Measurements from ENCODE around the gene GJD4. TPM values are rescaled to one million over a fixed set of nuclear protein-coding genes. Genes with fewer than 3 reads are reported as not detected.

GJD4 gene
- total RNA-seq, 1 experiment from 2014 or later = not detected

DNA sequence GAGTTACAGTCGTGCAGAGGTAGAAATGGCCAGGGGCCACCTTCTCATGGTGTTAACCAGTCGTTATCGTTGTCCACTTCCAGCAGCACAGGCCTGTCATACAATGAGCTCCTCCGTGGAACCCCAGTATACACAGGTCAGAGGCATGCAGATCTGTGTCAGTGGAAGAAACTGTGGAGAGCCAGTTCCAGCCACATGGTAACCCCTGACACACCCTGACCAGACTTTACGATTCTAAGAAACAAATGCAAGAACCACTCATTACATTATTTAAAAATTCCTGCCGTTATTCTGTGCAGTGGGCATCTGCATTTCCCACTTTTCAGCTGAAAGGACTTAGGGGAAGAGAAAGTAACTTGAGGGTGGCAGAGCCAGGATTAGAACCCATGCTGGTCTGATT lies 23.5 kb upstream of the GJD4 start:
- intact Hi-C loops (cut with micrococcal nuclease; ENCODE audit: unreplicated experiment) = no loop called here
- BruUV-seq (replicated peaks) = no TSS peak
- no peak for TF ChIP-seq EZH2 (IDR thresholded peaks at IDR 0.05; ENCODE audit: low read depth)
- TF ChIP-seq, protein P1, sequence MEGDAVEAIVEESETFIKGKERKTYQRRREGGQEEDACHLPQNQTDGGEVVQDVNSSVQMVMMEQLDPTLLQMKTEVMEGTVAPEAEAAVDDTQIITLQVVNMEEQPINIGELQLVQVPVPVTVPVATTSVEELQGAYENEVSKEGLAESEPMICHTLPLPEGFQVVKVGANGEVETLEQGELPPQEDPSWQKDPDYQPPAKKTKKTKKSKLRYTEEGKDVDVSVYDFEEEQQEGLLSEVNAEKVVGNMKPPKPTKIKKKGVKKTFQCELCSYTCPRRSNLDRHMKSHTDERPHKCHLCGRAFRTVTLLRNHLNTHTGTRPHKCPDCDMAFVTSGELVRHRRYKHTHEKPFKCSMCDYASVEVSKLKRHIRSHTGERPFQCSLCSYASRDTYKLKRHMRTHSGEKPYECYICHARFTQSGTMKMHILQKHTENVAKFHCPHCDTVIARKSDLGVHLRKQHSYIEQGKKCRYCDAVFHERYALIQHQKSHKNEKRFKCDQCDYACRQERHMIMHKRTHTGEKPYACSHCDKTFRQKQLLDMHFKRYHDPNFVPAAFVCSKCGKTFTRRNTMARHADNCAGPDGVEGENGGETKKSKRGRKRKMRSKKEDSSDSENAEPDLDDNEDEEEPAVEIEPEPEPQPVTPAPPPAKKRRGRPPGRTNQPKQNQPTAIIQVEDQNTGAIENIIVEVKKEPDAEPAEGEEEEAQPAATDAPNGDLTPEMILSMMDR (conservative IDR thresholded peaks at IDR 0.05) = no peak
- Histone ChIP-seq H4K20me1 (ENCODE audit: insufficient read depth) (no peaks in the 10 kb centered on the region), H2AFZ (no peak overlapping the region), H3K4me2 (no peak overlapping the region), H3K27me3 (ENCODE audit: insufficient read depth, low read depth) (no peaks in the 10 kb centered on the region), H3K9me3 (ENCODE audit: insufficient read depth, low read depth) (no peaks in the 10 kb centered on the region), H3K4me1 (replicated peaks; ENCODE audit: insufficient read depth) (no peaks in the 10 kb centered on the region), H3K79me2 (ENCODE audit: low read depth) (no peaks in the 10 kb centered on the region), H3F3A (ENCODE audit: insufficient read depth, low read depth) (no peaks in the 10 kb centered on the region), H3K9me2 (ENCODE audit: insufficient read depth) (no peaks in the 10 kb centered on the region), H3K27ac (no peak overlapping the region), H3K4me3 (no peak overlapping the region), H3K36me3 (ENCODE audit: low read depth) (no peaks in the 10 kb centered on the region)
- DNase-seq = no peak
- ChIA-PET CTCF (no interaction called here), POLR2A (ENCODE audit: unreplicated experiment) (no interaction called here)

DNA sequence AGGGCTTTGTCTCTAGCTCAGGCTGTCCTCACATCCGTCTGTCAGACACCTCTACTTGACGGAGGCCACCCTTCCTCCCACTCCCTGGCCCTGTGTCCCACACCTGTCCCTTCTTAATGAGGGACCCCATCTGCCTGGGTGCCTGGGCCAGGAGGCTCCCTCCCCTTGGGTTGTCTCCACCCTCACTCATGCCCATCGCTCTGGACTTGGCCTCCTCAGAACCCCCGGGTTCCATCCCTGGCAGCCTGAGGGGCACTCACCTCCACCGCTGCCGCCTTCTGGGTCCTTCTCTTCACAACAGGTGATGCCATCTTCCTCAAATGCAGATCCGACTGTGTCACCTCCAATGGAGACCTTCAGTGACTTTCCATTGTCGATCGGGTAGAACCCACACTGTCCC lies 20.2 kb upstream of the GJD4 start:
- TF ChIP-seq, protein P1 (conservative IDR thresholded peaks at IDR 0.05) = no peak
- no peak for TF ChIP-seq EZH2 (IDR thresholded peaks at IDR 0.05; ENCODE audit: low read depth)
- intact Hi-C loops (cut with micrococcal nuclease; ENCODE audit: unreplicated experiment) = no loop called here

DNA sequence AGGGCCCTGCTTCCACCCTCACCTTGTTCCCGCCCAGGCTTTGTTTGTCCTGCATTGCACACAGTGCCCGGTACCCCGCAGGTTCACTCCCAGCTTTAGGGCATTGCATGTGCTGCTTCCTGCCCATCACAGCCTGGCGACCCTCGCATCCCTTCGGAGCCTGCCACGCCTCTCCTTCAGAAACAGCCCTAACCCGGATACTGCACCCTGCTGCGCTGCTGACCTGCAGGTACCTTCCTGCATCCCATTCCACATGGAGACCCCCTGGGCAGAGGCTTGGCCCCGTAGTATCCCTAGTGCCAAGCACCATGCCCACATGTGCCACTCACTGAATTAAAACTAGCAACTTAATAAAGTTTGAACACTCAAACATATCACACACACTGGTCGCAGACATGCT lies 19.8 kb upstream of the GJD4 start:
- BruUV-seq (replicated peaks) = no TSS peak
- POLR2A ChIA-PET (ENCODE audit: unreplicated experiment) = no interaction called here

More for the DNA sequence above, 20.2 kb upstream of the GJD4 start:
- Histone ChIP-seq H4K20me1 (ENCODE audit: insufficient read depth) (no peaks in the 10 kb centered on the region), H3K36me3 (ENCODE audit: low read depth) (no peaks in the 10 kb centered on the region), H3K4me3 (no peak overlapping the region), H3K9me2 (ENCODE audit: insufficient read depth) (no peaks in the 10 kb centered on the region), H3K27ac (no peak overlapping the region), H2AFZ (no peak overlapping the region), H3F3A (ENCODE audit: insufficient read depth, low read depth) (no peaks in the 10 kb centered on the region), H3K9me3 (ENCODE audit: insufficient read depth, low read depth) (no peaks in the 10 kb centered on the region), H3K4me2 (no peak overlapping the region), H3K79me2 (ENCODE audit: low read depth) (no peaks in the 10 kb centered on the region), H3K4me1 (replicated peaks; ENCODE audit: insufficient read depth) (no peaks in the 10 kb centered on the region), H3K27me3 (ENCODE audit: insufficient read depth, low read depth) (no peaks in the 10 kb centered on the region)
- ChIA-PET POLR2A (ENCODE audit: unreplicated experiment) (no interaction called here), CTCF (no interaction called here)
- no TSS peak for BruUV-seq (replicated peaks)
- no peak for DNase-seq

More for the DNA sequence above, 19.8 kb upstream of the GJD4 start:
- no peak for DNase-seq
- no peak overlapping the region for H3K4me3 ChIP-seq
- H3K9me2 ChIP-seq (ENCODE audit: insufficient read depth) = no peaks in the 10 kb centered on the region
- H3K4me2 ChIP-seq = no peak overlapping the region
- no peak for TF ChIP-seq EZH2 (IDR thresholded peaks at IDR 0.05; ENCODE audit: low read depth)
- TF ChIP-seq, protein P1 (conservative IDR thresholded peaks at IDR 0.05) = no peak
- CTCF ChIA-PET = no interaction called here
- H3F3A ChIP-seq (ENCODE audit: insufficient read depth, low read depth) = no peaks in the 10 kb centered on the region
- no peak overlapping the region for H2AFZ ChIP-seq
- intact Hi-C loops (cut with micrococcal nuclease; ENCODE audit: unreplicated experiment) = no loop called here
- no peaks in the 10 kb centered on the region for H3K79me2 ChIP-seq (ENCODE audit: low read depth)
- H3K4me1 ChIP-seq (replicated peaks; ENCODE audit: insufficient read depth) = no peaks in the 10 kb centered on the region
- H3K36me3 ChIP-seq (ENCODE audit: low read depth) = no peaks in the 10 kb centered on the region
- H3K9me3 ChIP-seq (ENCODE audit: insufficient read depth, low read depth) = no peaks in the 10 kb centered on the region
- no peak overlapping the region for H3K27ac ChIP-seq
- no peaks in the 10 kb centered on the region for H4K20me1 ChIP-seq (ENCODE audit: insufficient read depth)
- no peaks in the 10 kb centered on the region for H3K27me3 ChIP-seq (ENCODE audit: insufficient read depth, low read depth)

Data from PC-9 (cell line).